C4-2B (cell line): ENCODE measurements around the gene TBPL2.
"Not testable (repeated sequence)": the region's sequence is repeated elsewhere in the genome, so short reads cannot be mapped to it uniquely, and the experiment has no call there.

Experiments used
- H3K27ac ChIP-seq: fragments of 450-650 bp; 2 replicates; pipeline ENCODE4 v1.5.1; 2017
- ZFX ChIP-seq: fragments of 450-650 bp; IDR thresholded peaks from 2 replicates; pipeline ENCODE4 v1.6.1; 2017
- TF ChIP-seq, protein P1 (sequence below): fragments of 450-650 bp; conservative IDR thresholded peaks from 2 replicates; pipeline ENCODE4 v1.5.1; 2017; ENCODE audit warnings: mild to moderate bottlenecking

The TBPL2 gene

GRCh38 chr14:55467307-55467706, 26.9 kb upstream of the TBPL2 start:
- H3K27ac ChIP-seq: no peak overlapping the region
- TF ChIP-seq, protein P1, sequence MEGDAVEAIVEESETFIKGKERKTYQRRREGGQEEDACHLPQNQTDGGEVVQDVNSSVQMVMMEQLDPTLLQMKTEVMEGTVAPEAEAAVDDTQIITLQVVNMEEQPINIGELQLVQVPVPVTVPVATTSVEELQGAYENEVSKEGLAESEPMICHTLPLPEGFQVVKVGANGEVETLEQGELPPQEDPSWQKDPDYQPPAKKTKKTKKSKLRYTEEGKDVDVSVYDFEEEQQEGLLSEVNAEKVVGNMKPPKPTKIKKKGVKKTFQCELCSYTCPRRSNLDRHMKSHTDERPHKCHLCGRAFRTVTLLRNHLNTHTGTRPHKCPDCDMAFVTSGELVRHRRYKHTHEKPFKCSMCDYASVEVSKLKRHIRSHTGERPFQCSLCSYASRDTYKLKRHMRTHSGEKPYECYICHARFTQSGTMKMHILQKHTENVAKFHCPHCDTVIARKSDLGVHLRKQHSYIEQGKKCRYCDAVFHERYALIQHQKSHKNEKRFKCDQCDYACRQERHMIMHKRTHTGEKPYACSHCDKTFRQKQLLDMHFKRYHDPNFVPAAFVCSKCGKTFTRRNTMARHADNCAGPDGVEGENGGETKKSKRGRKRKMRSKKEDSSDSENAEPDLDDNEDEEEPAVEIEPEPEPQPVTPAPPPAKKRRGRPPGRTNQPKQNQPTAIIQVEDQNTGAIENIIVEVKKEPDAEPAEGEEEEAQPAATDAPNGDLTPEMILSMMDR: no peak
- no peak for TF ChIP-seq ZFX

DNA sequence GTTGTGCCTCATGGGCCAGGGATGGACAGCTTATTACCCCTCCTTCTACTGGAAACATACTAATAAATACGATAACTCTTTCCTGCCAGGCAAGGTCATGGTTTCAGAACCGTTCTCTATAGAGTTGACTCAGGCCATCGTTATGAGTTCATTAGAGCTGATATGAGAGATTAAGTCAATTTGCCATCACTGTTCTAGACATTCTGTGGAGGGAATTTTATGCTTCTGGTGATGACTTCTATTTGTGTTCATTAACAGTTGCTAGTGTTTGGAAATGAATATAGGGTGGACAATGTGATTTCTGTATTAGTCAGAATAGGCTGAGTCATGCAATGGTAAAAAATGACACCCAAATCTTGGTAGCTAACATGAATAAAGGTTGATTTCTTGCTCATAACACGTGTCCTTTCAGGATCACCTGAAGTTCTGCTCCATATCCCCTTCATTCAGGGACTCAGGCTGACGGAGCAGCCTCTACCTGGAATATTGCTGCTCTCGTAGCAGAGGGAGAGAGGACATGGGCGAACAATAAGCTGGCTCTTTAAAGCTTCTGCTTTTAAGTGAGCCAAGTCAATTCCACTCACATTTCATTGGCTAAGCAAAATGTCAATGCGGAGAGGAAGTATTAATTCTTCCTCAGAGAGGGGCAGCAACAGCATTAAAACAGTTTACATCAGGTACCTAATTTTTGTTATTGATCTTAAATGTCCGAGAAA, 18.5 kb upstream of the TBPL2 start:
- TF ChIP-seq, protein P1: no peak
- TF ChIP-seq ZFX: no peak
- no peak overlapping the region for H3K27ac ChIP-seq

GRCh38 chr14:55457496-55457895, 17.1 kb upstream of the TBPL2 start:
- no peak for TF ChIP-seq ZFX
- TF ChIP-seq, protein P1: no peak

GRCh38 chr14:55456411-55456810, 16.0 kb upstream of the TBPL2 start:
- not testable (repeated sequence) for H3K27ac ChIP-seq

More at GRCh38 chr14:55457496-55457895, 17.1 kb upstream of the TBPL2 start:
- H3K27ac ChIP-seq: no peak overlapping the region

DNA sequence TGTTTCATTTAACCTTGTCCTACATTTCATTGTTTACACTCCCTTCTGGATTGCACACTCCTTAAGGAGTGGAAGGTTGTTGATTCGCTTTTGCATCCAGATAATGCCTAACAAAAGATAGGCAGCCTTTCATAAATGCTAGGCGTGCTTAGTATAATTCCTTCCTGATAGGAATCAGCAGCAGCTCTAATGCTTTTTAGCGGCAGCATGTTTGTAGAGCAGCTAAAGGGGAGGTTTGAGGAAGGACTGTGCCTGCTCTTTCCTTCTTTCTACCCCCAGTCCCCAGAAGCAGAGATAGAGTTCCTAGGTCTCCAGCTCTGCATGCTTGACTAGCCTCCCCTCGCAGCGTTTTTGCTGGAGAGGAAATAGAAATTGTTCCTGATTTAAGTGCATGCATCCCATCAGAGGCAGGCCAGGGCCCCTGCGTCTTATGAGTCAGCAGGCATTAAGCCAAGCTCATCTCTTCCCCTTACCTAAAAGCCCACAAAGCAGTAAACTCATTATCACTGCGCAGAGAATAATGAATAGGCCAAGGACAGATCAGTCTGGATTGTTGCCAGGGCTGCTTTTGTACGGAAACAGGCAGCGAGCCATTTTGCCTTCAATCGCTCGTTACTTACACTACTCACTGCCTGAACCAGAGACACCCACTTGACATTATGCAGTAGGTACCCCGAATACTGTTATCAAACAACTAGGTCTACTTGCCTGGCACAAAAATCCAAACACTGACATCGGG, 14.0 kb upstream of the TBPL2 start:
- H3K27ac ChIP-seq: no peak overlapping the region

DNA sequence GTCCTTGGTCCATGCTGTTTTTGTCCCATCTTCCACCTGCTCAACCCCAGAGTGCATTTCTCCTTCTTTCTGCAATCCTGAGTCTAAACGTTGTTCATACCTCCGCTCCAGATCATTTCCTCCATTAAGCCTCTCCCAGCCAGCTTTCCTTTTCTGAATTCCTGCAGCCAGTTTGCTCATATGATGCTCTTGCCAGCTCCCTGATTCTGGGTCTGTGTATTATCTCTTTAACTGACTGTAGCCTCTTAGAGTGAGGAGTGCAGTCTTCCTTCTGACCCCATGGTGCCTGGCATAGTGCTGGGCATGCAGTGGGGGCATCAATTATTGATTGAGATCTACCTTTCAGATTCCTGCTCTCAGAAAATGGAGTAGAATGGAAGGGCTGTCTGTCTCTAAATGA, 11.5 kb upstream of the TBPL2 start:
- H3K27ac ChIP-seq: no peak overlapping the region

More for the DNA sequence above, 14.0 kb upstream of the TBPL2 start:
- TF ChIP-seq, protein P1: no peak
- no peak for TF ChIP-seq ZFX

GRCh38 chr14:55451398-55451797, 11.0 kb upstream of the TBPL2 start:
- TF ChIP-seq, protein P1: no peak
- no peak for TF ChIP-seq ZFX
- H3K27ac ChIP-seq: no peak overlapping the region

More for the DNA sequence above, 11.5 kb upstream of the TBPL2 start:
- TF ChIP-seq, protein P1: no peak
- TF ChIP-seq ZFX: no peak
